Inflammatory macrophage treated with lipopolysaccharide for 4 hours (primary cell): ENCODE measurements around the gene SLC18A2.

ENCODE experiments used
- DNase-seq: peaks from one replicate; pipeline ENCODE4 v3.0.0-alpha.2; 2020

The SLC18A2 gene

GRCh38 chr10:117239051-117239450 lies 1.9 kb upstream of the SLC18A2 start:
- no peak for DNase-seq

- no peak for DNase-seq
Measured at GRCh38 chr10:117239721-117240620, 943 bp upstream of the SLC18A2 start.

GRCh38 chr10:117241541-117242462 lies 888 bp downstream of the SLC18A2 start:
- DNase-seq = no peak

GRCh38 chr10:117242463-117242832 lies 1.5 kb downstream of the SLC18A2 start:
- DNase-seq = no peak

GRCh38 chr10:117246997-117247671 lies 6.2 kb downstream of the SLC18A2 start:
- DNase-seq = no peak

GRCh38 chr10:117248750-117249465 lies 8.0 kb downstream of the SLC18A2 start:
- no peak for DNase-seq

- DNase-seq = no peak
Measured at GRCh38 chr10:117249493-117250093, 8.7 kb downstream of the SLC18A2 start.

GRCh38 chr10:117250411-117250810 lies 9.5 kb downstream of the SLC18A2 start:
- DNase-seq = no peak

GRCh38 chr10:117253908-117254307 lies 13.0 kb downstream of the SLC18A2 start:
- no peak for DNase-seq

GRCh38 chr10:117254338-117254737 lies 13.4 kb downstream of the SLC18A2 start:
- DNase-seq = no peak

GRCh38 chr10:117254774-117255735 lies 14.1 kb downstream of the SLC18A2 start:
- DNase-seq = no peak

- no peak for DNase-seq
Measured at GRCh38 chr10:117255835-117256460, 15.0 kb downstream of the SLC18A2 start.

GRCh38 chr10:117256910-117257309 lies 16.0 kb downstream of the SLC18A2 start:
- DNase-seq = no peak

- no peak for DNase-seq
Measured at GRCh38 chr10:117257721-117258120, 16.8 kb downstream of the SLC18A2 start.

- DNase-seq = peak; percentile 21
Measured at GRCh38 chr10:117259279-117259678, 18.4 kb downstream of the SLC18A2 start.

GRCh38 chr10:117260084-117260483 lies 19.2 kb downstream of the SLC18A2 start:
- peak; percentile 33 for DNase-seq

GRCh38 chr10:117261501-117261900 lies 20.6 kb downstream of the SLC18A2 start:
- no peak for DNase-seq

- DNase-seq = no peak
Measured at GRCh38 chr10:117262291-117262902, 21.5 kb downstream of the SLC18A2 start.

- DNase-seq = no peak
Measured at GRCh38 chr10:117262903-117263293, 22.0 kb downstream of the SLC18A2 start.

- DNase-seq = no peak
Measured at GRCh38 chr10:117264782-117265181, 23.9 kb downstream of the SLC18A2 start.
